HCT116 (cell line): ENCODE measurements around the gene MCEE. TPM values are rescaled to one million over a fixed set of nuclear protein-coding genes. Genes with fewer than 3 reads are reported as not detected.

Source experiments
- ATAC-seq: fragments of 200-7000 bp; cut with Tn5 transposase; 2 replicates; pipeline ENCODE4 v1.9.1; 2020; ENCODE audit warnings: mild to moderate bottlenecking, moderate library complexity
- BruUV-seq: library from RNA; stranded (reverse); fragments of 400-500 nt; replicated peaks from 2 replicates; lab custom pipeline; 2021; lab: Mats Ljungman, UMichigan
- CTCF ChIA-PET: fragments of 300-600 bp; sonication (Branson Sonifier 250); formaldehyde crosslinking; loops from one replicate; lab custom pipeline; 2021; ENCODE audit warnings: antibody characterized with exemption; lab: Charles Lee
- POLR2A ChIA-PET: fragments of 300-600, 350-600 bp; sonication (Branson Sonifier 250); formaldehyde crosslinking; loops from one replicate; lab custom pipeline; 2021; ENCODE audit warnings: antibody characterized with exemption; lab: Charles Lee
- RAD21 ChIA-PET, 2 experiments: fragments of 300-600 bp; sonication (Branson Sonifier 250); formaldehyde crosslinking; loops; one replicate each; lab custom pipeline; 2023; ENCODE audit warnings: low total read pairs in 2 of 2; ENCODE audit not compliant: uncharacterized antibody in 2 of 2, unreplicated experiment in 2 of 2, low non-redundant PET in 1 of 2; lab: Charles Lee
- DNase-seq: peaks from one replicate; pipeline ENCODE4 v3.0.0-alpha.2; 2010; ENCODE audit warnings: low read depth, low spot score
- H2AFZ ChIP-seq: fragments of 200-600 bp; shearing (Covaris generic), sonication (generic); 2 replicates; pipeline ENCODE4 v1.6.1; 2017; ENCODE audit warnings: low read depth, mixed run types, mixed read lengths, antibody characterized with exemption, low read length; ENCODE audit not compliant: poor library complexity, severe bottlenecking
- H3K27ac ChIP-seq: 2 replicates; pipeline ENCODE4 v1.5.1; 2012; ENCODE audit warnings: low read depth, low read length
- H3K27me3 ChIP-seq: fragments of 200-600 bp; sonication (generic); 2 replicates; pipeline ENCODE4 v1.6.1; 2016; ENCODE audit warnings: mixed run types, low read length, mixed read lengths; ENCODE audit not compliant: insufficient read depth
- H3K36me3 ChIP-seq, 2 experiments: fragments of 200-500 bp in 1 of 2; fragments of 200-600 bp in 1 of 2; sonication (Bioruptor generic) in 1 of 2; sonication (generic) in 1 of 2; 2 replicates each; pipeline versions ENCODE4 v1.5.1 to v1.6.1; 2014 to 2016; ENCODE audit warnings: low read length in 2 of 2, inconsistent platforms in 1 of 2, mixed read lengths in 1 of 2, mixed run types in 1 of 2; ENCODE audit not compliant: insufficient read depth in 2 of 2, control insufficient read depth in 1 of 2
- H3K4me1 ChIP-seq, 2 experiments: fragments of 200-600 bp in 1 of 2; sonication (generic) in 1 of 2; 2 replicates each; pipeline versions ENCODE4 v1.5.1 to v1.6.1; 2012 to 2017; ENCODE audit warnings: low read length in 2 of 2, inconsistent platforms in 1 of 2, mild to moderate bottlenecking in 1 of 2, mixed read lengths in 1 of 2, mixed run types in 1 of 2, moderate library complexity in 1 of 2; ENCODE audit not compliant: insufficient read depth in 2 of 2, control insufficient read depth in 1 of 2
- H3K4me2 ChIP-seq: fragments of 200-600 bp; sonication (generic); 2 replicates; pipeline ENCODE4 v1.6.1; 2017; ENCODE audit warnings: mixed run types, low read length, mixed read lengths
- H3K4me3 ChIP-seq, 2 experiments: fragments of 200-600 bp in 1 of 2; sonication (generic) in 1 of 2; replicated peaks in 1 of 2; 2 replicates each; pipeline ENCODE4 v1.5.1; 2011 to 2016; ENCODE audit warnings: low read length in 2 of 2, control low read depth in 1 of 2, low read depth in 1 of 2, mild to moderate bottlenecking in 1 of 2, mixed read lengths in 1 of 2, mixed run types in 1 of 2
- H3K79me2 ChIP-seq: fragments of 200-600 bp; sonication (generic); 2 replicates; pipeline ENCODE4 v1.6.1; 2017; ENCODE audit warnings: mild to moderate bottlenecking, mixed run types, low read length, moderate library complexity, mixed read lengths; ENCODE audit not compliant: insufficient read depth
- H3K9ac ChIP-seq: fragments of 200-600 bp; sonication (generic); 2 replicates; pipeline ENCODE4 v1.6.1; 2016; ENCODE audit warnings: low read length, mixed read lengths
- H3K9me2 ChIP-seq: fragments of 200-600 bp; sonication (generic), shearing (Covaris generic); 2 replicates; pipeline ENCODE4 v1.6.1; 2017; ENCODE audit warnings: mixed run types, mild to moderate bottlenecking, moderate library complexity; ENCODE audit not compliant: insufficient read depth
- H3K9me3 ChIP-seq, 2 experiments: fragments of 200-500 bp in 1 of 2; fragments of 200-600 bp in 1 of 2; sonication (Bioruptor generic) in 1 of 2; sonication (generic) in 1 of 2; 2 replicates each; pipeline ENCODE4 v1.6.1; 2014 to 2017; ENCODE audit warnings: low read length in 2 of 2, mixed read lengths in 2 of 2, inconsistent platforms in 1 of 2, low read depth in 1 of 2, mild to moderate bottlenecking in 1 of 2, mixed run types in 1 of 2, moderate library complexity in 1 of 2; ENCODE audit not compliant: control insufficient read depth in 1 of 2, insufficient read depth in 1 of 2
- H4K20me1 ChIP-seq: fragments of 200-600 bp; sonication (generic), shearing (Covaris generic); 2 replicates; pipeline ENCODE4 v1.6.1; 2017; ENCODE audit warnings: mixed run types, mild to moderate bottlenecking, moderate library complexity; ENCODE audit not compliant: insufficient read depth
- CBX3 ChIP-seq: IDR thresholded peaks from 2 replicates; pipeline ENCODE4 v1.6.1; 2012; ENCODE audit warnings: low read depth
- EGR1 ChIP-seq: IDR thresholded peaks from 2 replicates; pipeline ENCODE4 v1.6.1; 2012; ENCODE audit warnings: low read depth
- ELF1 ChIP-seq: IDR thresholded peaks from 2 replicates; pipeline ENCODE4 v1.6.1; 2012; ENCODE audit warnings: low read depth, borderline replicate concordance
- EZH2phosphoT487 ChIP-seq: fragments of 200-600 bp; IDR thresholded peaks from 2 replicates; pipeline ENCODE4 v1.6.1; 2018; ENCODE audit warnings: antibody characterized with exemption, borderline replicate concordance
- FOSL1 ChIP-seq: IDR thresholded peaks from 2 replicates; pipeline ENCODE4 v1.6.1; 2012; ENCODE audit warnings: low read depth
- JUND ChIP-seq: IDR thresholded peaks from 2 replicates; pipeline ENCODE4 v1.6.1; 2012
- MAX ChIP-seq: IDR thresholded peaks from 2 replicates; pipeline ENCODE4 v1.6.1; 2012
- POLR2A ChIP-seq: IDR thresholded peaks from 2 replicates; pipeline ENCODE4 v1.7.0; 2011; ENCODE audit warnings: borderline replicate concordance; ENCODE audit not compliant: insufficient read depth, insufficient read length; ENCODE audit errors: extremely low read depth
- RAD21 ChIP-seq: IDR thresholded peaks from 2 replicates; pipeline ENCODE4 v1.6.1; 2012; ENCODE audit warnings: low read depth, mild to moderate bottlenecking
- SIN3A ChIP-seq: IDR thresholded peaks from 2 replicates; pipeline ENCODE4 v1.6.1; 2012; ENCODE audit warnings: low read depth
- SP1 ChIP-seq: IDR thresholded peaks from 2 replicates; pipeline ENCODE4 v1.6.1; 2012; ENCODE audit warnings: low read depth
- SRF ChIP-seq: IDR thresholded peaks from 2 replicates; pipeline ENCODE4 v1.6.1; 2012; ENCODE audit warnings: low read depth
- TCF7L2 ChIP-seq: IDR thresholded peaks from 2 replicates; pipeline ENCODE4 v1.7.0; 2011; ENCODE audit warnings: borderline replicate concordance, inconsistent platforms; ENCODE audit not compliant: insufficient read depth, insufficient read length; ENCODE audit errors: extremely low read depth
- YY1 ChIP-seq: IDR thresholded peaks from 2 replicates; pipeline ENCODE4 v1.6.1; 2011; ENCODE audit warnings: low read length, low read depth, moderate library complexity, mild to moderate bottlenecking; ENCODE audit not compliant: insufficient replicate concordance; ENCODE audit errors: extremely low read depth
- ZBTB33 ChIP-seq: IDR thresholded peaks from 2 replicates; pipeline ENCODE4 v1.6.1; 2011; ENCODE audit warnings: mild to moderate bottlenecking, low read length, moderate library complexity; ENCODE audit not compliant: insufficient replicate concordance; ENCODE audit errors: extremely low read depth
- ZFX ChIP-seq: fragments of 450-650 bp; IDR thresholded peaks from 2 replicates; pipeline ENCODE4 v1.6.1; 2017
- intact Hi-C: fragments of 100-400 bp; cut with micrococcal nuclease; formaldehyde crosslinking; loops from 2 replicates; pipeline ENCODE4 v1.10.0; 2022
- total RNA-seq: library from RNA; stranded (reverse); gene quantifications from one replicate; pipeline ENCODE4 v1.2.1, GENCODE V29; 2021; ENCODE audit not compliant: unreplicated experiment
- TF ChIP-seq, protein P1 (sequence below): IDR thresholded peaks from 2 replicates; pipeline ENCODE4 v1.6.1; 2012
- TF ChIP-seq, protein P2 (sequence below): IDR thresholded peaks from 2 replicates; pipeline ENCODE4 v1.6.1; 2012; ENCODE audit warnings: low read depth

MCEE gene
- total RNA-seq, 1 experiment from 2014 or later, result 9.0 TPM

- DNase-seq (no peak), ATAC-seq (no peak)
- H3K9ac ChIP-seq, result no peak overlapping the region
- no peaks in the 10 kb centered on the region for H3K36me3 ChIP-seq
- peak overlapping the region in 1 of 2 experiments; percentile 83; a peak in 1 of 4 replicates for H3K4me3 ChIP-seq
- ChIA-PET POLR2A (no interaction called here), CTCF (interaction anchor here (0.7 to 1.6 kb wide), 2 partner anchors 19 to 65 kb away, joined by 3 read pairs; no protein-coding TSS in a partner anchor), RAD21 (no interaction called here)
- BruUV-seq, result no TSS peak
- H3K9me2 ChIP-seq, result no peaks in the 10 kb centered on the region
- H3K27ac ChIP-seq, result no peak overlapping the region
- no peak for TF ChIP-seq CBX3
- TF ChIP-seq SIN3A, result no peak
- TF ChIP-seq RAD21, result no peak
- no peak for TF ChIP-seq MAX
- TF ChIP-seq EGR1, result no peak
- no peak for TF ChIP-seq ZBTB33
- TF ChIP-seq, protein P1, sequence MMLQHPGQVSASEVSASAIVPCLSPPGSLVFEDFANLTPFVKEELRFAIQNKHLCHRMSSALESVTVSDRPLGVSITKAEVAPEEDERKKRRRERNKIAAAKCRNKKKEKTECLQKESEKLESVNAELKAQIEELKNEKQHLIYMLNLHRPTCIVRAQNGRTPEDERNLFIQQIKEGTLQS, result no peak
- no peak for TF ChIP-seq TCF7L2
- no peak for TF ChIP-seq EZH2phosphoT487
- TF ChIP-seq YY1, result no peak
- TF ChIP-seq POLR2A, result no peak
- TF ChIP-seq SP1, result no peak
- TF ChIP-seq, protein P2, sequence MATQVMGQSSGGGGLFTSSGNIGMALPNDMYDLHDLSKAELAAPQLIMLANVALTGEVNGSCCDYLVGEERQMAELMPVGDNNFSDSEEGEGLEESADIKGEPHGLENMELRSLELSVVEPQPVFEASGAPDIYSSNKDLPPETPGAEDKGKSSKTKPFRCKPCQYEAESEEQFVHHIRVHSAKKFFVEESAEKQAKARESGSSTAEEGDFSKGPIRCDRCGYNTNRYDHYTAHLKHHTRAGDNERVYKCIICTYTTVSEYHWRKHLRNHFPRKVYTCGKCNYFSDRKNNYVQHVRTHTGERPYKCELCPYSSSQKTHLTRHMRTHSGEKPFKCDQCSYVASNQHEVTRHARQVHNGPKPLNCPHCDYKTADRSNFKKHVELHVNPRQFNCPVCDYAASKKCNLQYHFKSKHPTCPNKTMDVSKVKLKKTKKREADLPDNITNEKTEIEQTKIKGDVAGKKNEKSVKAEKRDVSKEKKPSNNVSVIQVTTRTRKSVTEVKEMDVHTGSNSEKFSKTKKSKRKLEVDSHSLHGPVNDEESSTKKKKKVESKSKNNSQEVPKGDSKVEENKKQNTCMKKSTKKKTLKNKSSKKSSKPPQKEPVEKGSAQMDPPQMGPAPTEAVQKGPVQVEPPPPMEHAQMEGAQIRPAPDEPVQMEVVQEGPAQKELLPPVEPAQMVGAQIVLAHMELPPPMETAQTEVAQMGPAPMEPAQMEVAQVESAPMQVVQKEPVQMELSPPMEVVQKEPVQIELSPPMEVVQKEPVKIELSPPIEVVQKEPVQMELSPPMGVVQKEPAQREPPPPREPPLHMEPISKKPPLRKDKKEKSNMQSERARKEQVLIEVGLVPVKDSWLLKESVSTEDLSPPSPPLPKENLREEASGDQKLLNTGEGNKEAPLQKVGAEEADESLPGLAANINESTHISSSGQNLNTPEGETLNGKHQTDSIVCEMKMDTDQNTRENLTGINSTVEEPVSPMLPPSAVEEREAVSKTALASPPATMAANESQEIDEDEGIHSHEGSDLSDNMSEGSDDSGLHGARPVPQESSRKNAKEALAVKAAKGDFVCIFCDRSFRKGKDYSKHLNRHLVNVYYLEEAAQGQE, result no peak
- TF ChIP-seq SRF, result no peak
- no peak for TF ChIP-seq FOSL1
- TF ChIP-seq ZFX, result no peak
- TF ChIP-seq JUND, result no peak
- no peak for TF ChIP-seq ELF1
- H3K79me2 ChIP-seq, result no peaks in the 10 kb centered on the region
- peak overlapping the region; percentile 100; the same call in 1 of the 2 replicates for H3K4me2 ChIP-seq
- intact Hi-C loops, result no loop called here
- H3K9me3 ChIP-seq, result no peaks in the 10 kb centered on the region
- H3K4me1 ChIP-seq, result peaks cover 10 to 22% of the 10 kb centered on the region in 2 experiments
- no peaks in the 10 kb centered on the region for H3K27me3 ChIP-seq
- no peak overlapping the region for H2AFZ ChIP-seq
- no peaks in the 10 kb centered on the region for H4K20me1 ChIP-seq
Measured at GRCh38 chr2:71066856-71067255, 63.2 kb downstream of the MCEE start.
